HEK293 (cell line): ENCODE measurements around the gene RPGRIP1L.

Experiments
- CTCF ChIA-PET: fragments of 350-600 bp; formaldehyde crosslinking; extraction: SDS; loops from one replicate; lab custom pipeline; 2021; ENCODE audit warnings: antibody characterized with exemption; lab: Yijun Ruan, JAX
- POLR2A ChIA-PET: fragments of 300-600 bp; formaldehyde crosslinking; extraction: SDS; loops from one replicate; lab custom pipeline; 2020; ENCODE audit warnings: antibody characterized with exemption, inconsistent platforms; lab: Yijun Ruan, JAX
- H3K27ac ChIP-seq: fragments of 200-500 bp; sonication (Bioruptor generic); 2 replicates; pipeline ENCODE4 v1.5.1; 2014; ENCODE audit warnings: low read depth, low read length, control low read depth, inconsistent platforms; ENCODE audit errors: extremely low read depth
- H3K36me3 ChIP-seq, 2 experiments: fragments of 200-500 bp in 1 of 2; sonication (Bioruptor generic) in 1 of 2; 1 replicate in 1 of 2; 2 replicates in 1 of 2; pipeline ENCODE4 v1.5.1; 2014 to 2017; ENCODE audit warnings: inconsistent platforms in 2 of 2, low read length in 2 of 2; ENCODE audit not compliant: control insufficient read depth in 2 of 2, insufficient read depth in 1 of 2
- H3K4me1 ChIP-seq: fragments of 200-500 bp; sonication (Bioruptor generic); 2 replicates; pipeline ENCODE4 v1.5.1; 2014; ENCODE audit warnings: mild to moderate bottlenecking, low read length, inconsistent platforms; ENCODE audit not compliant: control insufficient read depth, insufficient read depth
- H3K4me3 ChIP-seq: 2 replicates; pipeline ENCODE4 v1.5.1; 2011; ENCODE audit warnings: low read depth, mild to moderate bottlenecking, control low read depth, low read length, moderate library complexity
- H3K9me3 ChIP-seq: fragments of 200-500 bp; sonication (Bioruptor generic); 2 replicates; pipeline ENCODE4 v1.5.1; 2014; ENCODE audit warnings: low read depth, low read length, inconsistent platforms; ENCODE audit not compliant: control insufficient read depth, insufficient read depth
- KLF7 ChIP-seq: fragments of 450-650 bp; formaldehyde crosslinking; IDR thresholded peaks from 2 replicates; pipeline ENCODE4 v1.5.1; 2016; ENCODE audit warnings: missing biosample characterization, missing genetic modification characterization, borderline replicate concordance
- MYNN ChIP-seq: fragments of 450-650 bp; formaldehyde crosslinking; IDR thresholded peaks from 2 replicates; pipeline ENCODE4 v1.5.1; 2016; ENCODE audit warnings: missing biosample characterization, missing genetic modification characterization, borderline replicate concordance
- OVOL3 ChIP-seq: fragments of 450-650 bp; formaldehyde crosslinking; IDR thresholded peaks from 2 replicates; pipeline ENCODE4 v1.5.1; 2016; ENCODE audit warnings: missing biosample characterization, missing genetic modification characterization
- SCRT1 ChIP-seq: fragments of 450-650 bp; formaldehyde crosslinking; IDR thresholded peaks from 2 replicates; pipeline ENCODE4 v1.5.1; 2016; ENCODE audit warnings: missing biosample characterization, missing genetic modification characterization, borderline replicate concordance
- SCRT2 ChIP-seq: fragments of 450-650 bp; formaldehyde crosslinking; IDR thresholded peaks from 2 replicates; pipeline ENCODE4 v1.5.1; 2016; ENCODE audit warnings: missing biosample characterization, missing genetic modification characterization
- ZBTB17 ChIP-seq: fragments of 450-650 bp; formaldehyde crosslinking; IDR thresholded peaks from 2 replicates; pipeline ENCODE4 v1.5.1; 2016; ENCODE audit warnings: missing biosample characterization, missing genetic modification characterization
- ZNF391 ChIP-seq: fragments of 450-650 bp; formaldehyde crosslinking; IDR thresholded peaks from 2 replicates; pipeline ENCODE4 v1.5.1; 2016; ENCODE audit warnings: low read depth, missing biosample characterization, missing genetic modification characterization, borderline replicate concordance
- ZNF423 ChIP-seq: fragments of 450-650 bp; formaldehyde crosslinking; IDR thresholded peaks from 2 replicates; pipeline ENCODE4 v1.5.1; 2016; ENCODE audit warnings: missing biosample characterization, missing genetic modification characterization
- ZNF561 ChIP-seq: fragments of 450-650 bp; IDR thresholded peaks from 2 replicates; pipeline ENCODE4 v1.5.1; 2018; ENCODE audit warnings: missing biosample characterization, missing genetic modification characterization, borderline replicate concordance
- ZNF571 ChIP-seq: fragments of 450-650 bp; formaldehyde crosslinking; IDR thresholded peaks from 2 replicates; pipeline ENCODE4 v1.5.0; 2017; ENCODE audit warnings: missing biosample characterization, missing genetic modification characterization
- ZXDB ChIP-seq: fragments of 450-650 bp; formaldehyde crosslinking; IDR thresholded peaks from 2 replicates; pipeline ENCODE4 v1.5.1; 2016; ENCODE audit warnings: missing biosample characterization, missing genetic modification characterization
- TF ChIP-seq, protein P1 (sequence below): fragments of 450-650 bp; formaldehyde crosslinking; IDR thresholded peaks from 2 replicates; pipeline ENCODE4 v1.5.1; 2016; ENCODE audit warnings: missing biosample characterization, missing genetic modification characterization, low read depth
- TF ChIP-seq, protein P2 (sequence below): fragments of 450-650 bp; formaldehyde crosslinking; IDR thresholded peaks from 2 replicates; pipeline ENCODE4 v1.5.1; 2016; ENCODE audit warnings: missing biosample characterization, missing genetic modification characterization
- TF ChIP-seq, protein P3 (sequence below): fragments of 450-650 bp; formaldehyde crosslinking; IDR thresholded peaks from 2 replicates; pipeline ENCODE4 v1.5.1; 2017; ENCODE audit warnings: missing biosample characterization, missing genetic modification characterization
- TF ChIP-seq, protein P4 (sequence below): fragments of 450-650 bp; formaldehyde crosslinking; IDR thresholded peaks from 2 replicates; pipeline ENCODE4 v1.5.1; 2016; ENCODE audit warnings: missing biosample characterization, missing genetic modification characterization
- TF ChIP-seq, protein P5 (sequence below): fragments of 450-650 bp; formaldehyde crosslinking; IDR thresholded peaks from 2 replicates; pipeline ENCODE4 v1.5.1; 2016; ENCODE audit warnings: missing biosample characterization, missing genetic modification characterization
- TF ChIP-seq, protein P6 (sequence below): fragments of 450-650 bp; formaldehyde crosslinking; IDR thresholded peaks from 2 replicates; pipeline ENCODE4; 2016; ENCODE audit warnings: missing biosample characterization, missing genetic modification characterization

RPGRIP1L gene

DNA sequence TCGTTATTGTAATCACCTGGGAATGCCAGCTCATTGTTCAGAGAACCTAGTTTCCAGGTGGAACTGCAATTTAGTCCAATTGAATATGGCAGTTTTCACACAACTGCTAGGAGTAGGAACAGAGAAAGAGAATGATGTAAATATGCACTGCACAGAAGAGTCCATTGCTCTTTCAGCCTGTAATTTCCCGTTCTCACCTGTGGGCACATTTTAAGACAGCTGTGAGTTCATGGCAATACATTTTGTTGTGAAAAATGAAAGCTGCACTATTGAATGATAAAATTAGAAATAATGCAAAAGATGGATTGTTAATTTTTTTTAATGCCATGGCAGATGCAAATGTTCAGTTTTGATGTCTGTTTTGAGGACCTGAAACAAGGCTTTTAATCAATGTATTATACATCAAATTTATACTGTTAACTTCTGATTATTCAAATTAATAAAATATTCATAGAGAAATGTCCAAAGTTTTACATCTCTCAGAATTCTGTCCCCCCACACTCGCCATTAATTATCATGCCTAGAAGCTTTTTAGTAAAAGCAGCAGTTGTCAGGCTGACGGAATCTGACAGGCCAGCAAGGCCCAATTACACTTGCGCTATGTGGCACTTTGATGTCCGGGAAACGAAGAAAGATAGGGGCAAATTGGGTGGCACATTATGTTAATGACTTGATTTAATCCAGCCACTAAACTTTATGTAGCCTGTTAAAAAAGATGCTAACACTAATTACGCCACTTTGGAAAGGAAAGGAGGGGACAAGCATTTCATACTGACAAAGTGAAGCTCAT is 72.2 kb downstream of the RPGRIP1L start:
- no peak overlapping the region for H3K4me3 ChIP-seq
- H3K4me1 ChIP-seq = no peaks in the 10 kb centered on the region
- TF ChIP-seq ZNF423 (no peak), ZNF391 (tag by site-specific recombination) (no peak), OVOL3 (no peak), ZBTB17 (tag by site-specific recombination) (no peak), ZXDB (tag by site-specific recombination) (no peak), KLF7 (tag by site-specific recombination) (no peak)
- TF ChIP-seq, protein P1, sequence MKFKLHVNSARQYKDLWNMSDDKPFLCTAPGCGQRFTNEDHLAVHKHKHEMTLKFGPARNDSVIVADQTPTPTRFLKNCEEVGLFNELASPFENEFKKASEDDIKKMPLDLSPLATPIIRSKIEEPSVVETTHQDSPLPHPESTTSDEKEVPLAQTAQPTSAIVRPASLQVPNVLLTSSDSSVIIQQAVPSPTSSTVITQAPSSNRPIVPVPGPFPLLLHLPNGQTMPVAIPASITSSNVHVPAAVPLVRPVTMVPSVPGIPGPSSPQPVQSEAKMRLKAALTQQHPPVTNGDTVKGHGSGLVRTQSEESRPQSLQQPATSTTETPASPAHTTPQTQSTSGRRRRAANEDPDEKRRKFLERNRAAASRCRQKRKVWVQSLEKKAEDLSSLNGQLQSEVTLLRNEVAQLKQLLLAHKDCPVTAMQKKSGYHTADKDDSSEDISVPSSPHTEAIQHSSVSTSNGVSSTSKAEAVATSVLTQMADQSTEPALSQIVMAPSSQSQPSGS (tag by site-specific recombination) = no peak
- TF ChIP-seq, protein P2, sequence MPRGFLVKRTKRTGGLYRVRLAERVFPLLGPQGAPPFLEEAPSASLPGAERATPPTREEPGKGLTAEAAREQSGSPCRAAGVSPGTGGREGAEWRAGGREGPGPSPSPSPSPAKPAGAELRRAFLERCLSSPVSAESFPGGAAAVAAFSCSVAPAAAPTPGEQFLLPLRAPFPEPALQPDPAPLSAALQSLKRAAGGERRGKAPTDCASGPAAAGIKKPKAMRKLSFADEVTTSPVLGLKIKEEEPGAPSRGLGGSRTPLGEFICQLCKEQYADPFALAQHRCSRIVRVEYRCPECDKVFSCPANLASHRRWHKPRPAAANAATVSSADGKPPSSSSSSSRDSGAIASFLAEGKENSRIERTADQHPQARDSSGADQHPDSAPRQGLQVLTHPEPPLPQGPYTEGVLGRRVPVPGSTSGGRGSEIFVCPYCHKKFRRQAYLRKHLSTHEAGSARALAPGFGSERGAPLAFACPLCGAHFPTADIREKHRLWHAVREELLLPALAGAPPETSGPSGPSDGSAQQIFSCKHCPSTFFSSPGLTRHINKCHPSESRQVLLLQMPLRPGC = no peak
- TF ChIP-seq, protein P3, sequence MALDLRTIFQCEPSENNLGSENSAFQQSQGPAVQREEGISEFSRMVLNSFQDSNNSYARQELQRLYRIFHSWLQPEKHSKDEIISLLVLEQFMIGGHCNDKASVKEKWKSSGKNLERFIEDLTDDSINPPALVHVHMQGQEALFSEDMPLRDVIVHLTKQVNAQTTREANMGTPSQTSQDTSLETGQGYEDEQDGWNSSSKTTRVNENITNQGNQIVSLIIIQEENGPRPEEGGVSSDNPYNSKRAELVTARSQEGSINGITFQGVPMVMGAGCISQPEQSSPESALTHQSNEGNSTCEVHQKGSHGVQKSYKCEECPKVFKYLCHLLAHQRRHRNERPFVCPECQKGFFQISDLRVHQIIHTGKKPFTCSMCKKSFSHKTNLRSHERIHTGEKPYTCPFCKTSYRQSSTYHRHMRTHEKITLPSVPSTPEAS (tag by site-specific recombination) = no peak
- POLR2A ChIA-PET = no interaction called here
- no peak overlapping the region for H3K27ac ChIP-seq
- CTCF ChIA-PET = no interaction called here
- H3K36me3 ChIP-seq = peaks cover 0 to 18% of the 10 kb centered on the region in 2 experiments; a peak in 1 of 3 replicates
- H3K9me3 ChIP-seq = no peaks in the 10 kb centered on the region

DNA sequence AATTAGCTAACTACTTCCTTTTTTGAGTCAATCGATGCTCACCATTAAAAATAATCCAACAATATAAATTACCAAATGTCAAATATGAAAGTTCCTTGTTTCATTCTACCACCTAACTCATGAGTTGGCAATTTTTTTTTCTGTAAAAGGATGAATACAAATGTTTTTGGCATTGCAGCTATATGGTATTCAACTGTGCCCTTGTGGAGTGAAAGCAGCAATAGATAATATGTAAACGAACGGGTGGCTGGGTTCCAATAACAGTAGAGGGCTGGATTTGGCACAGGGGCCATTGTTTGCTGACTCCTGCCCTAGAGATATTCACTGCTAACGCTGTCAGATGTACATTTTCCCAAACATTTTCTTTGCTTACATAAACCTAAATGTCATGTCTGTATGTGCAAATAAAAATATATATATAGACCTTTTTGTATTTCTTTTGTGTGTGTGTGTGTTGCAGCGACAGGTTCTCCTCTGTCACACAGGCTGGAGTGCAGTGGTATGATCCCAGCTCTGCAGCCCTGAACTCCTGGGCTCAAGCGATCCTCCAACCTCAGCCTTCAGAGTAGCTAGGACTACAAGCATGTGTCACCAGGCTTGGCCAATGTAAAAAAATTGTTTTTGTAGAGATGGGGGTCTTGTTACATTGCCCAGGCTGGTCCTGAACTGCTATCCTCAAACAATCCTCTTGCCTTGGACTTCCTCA is 73.9 kb downstream of the RPGRIP1L start:
- no peaks in the 10 kb centered on the region for H3K9me3 ChIP-seq
- H3K4me3 ChIP-seq = no peak overlapping the region
- TF ChIP-seq, protein P4, sequence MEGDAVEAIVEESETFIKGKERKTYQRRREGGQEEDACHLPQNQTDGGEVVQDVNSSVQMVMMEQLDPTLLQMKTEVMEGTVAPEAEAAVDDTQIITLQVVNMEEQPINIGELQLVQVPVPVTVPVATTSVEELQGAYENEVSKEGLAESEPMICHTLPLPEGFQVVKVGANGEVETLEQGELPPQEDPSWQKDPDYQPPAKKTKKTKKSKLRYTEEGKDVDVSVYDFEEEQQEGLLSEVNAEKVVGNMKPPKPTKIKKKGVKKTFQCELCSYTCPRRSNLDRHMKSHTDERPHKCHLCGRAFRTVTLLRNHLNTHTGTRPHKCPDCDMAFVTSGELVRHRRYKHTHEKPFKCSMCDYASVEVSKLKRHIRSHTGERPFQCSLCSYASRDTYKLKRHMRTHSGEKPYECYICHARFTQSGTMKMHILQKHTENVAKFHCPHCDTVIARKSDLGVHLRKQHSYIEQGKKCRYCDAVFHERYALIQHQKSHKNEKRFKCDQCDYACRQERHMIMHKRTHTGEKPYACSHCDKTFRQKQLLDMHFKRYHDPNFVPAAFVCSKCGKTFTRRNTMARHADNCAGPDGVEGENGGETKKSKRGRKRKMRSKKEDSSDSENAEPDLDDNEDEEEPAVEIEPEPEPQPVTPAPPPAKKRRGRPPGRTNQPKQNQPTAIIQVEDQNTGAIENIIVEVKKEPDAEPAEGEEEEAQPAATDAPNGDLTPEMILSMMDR = no peak
- TF ChIP-seq SCRT2 (tag by site-specific recombination) = peak; percentile 48; the same call in 1 of the 2 replicates
- H3K4me1 ChIP-seq = no peaks in the 10 kb centered on the region
- peaks cover 0 to 11% of the 10 kb centered on the region in 2 experiments; a peak in 1 of 3 replicates for H3K36me3 ChIP-seq
- CTCF ChIA-PET = no interaction called here
- H3K27ac ChIP-seq = no peak overlapping the region
- POLR2A ChIA-PET = no interaction called here

DNA sequence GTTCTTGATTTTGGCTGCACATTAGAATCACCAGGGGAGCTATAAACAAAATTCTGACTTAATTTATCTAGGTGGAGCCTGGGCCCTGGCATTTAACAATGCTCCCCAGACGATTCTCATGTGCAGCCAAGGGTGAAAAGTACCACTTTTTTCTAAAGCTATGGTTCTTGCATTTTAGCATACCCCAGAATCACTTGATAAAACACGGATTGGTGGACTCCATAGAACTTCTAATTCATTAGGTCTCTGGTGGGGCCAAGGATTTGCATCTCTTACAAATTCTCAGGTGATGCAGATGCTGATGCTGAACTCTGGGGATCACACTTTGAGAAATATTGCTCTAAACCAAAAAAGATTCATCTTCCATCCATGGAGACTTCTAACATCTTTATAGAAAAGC is 74.5 kb downstream of the RPGRIP1L start:
- Histone ChIP-seq H3K36me3 (peaks cover 0 to 6% of the 10 kb centered on the region in 2 experiments; a peak in 1 of 3 replicates), H3K9me3 (no peaks in the 10 kb centered on the region), H3K4me3 (no peak overlapping the region), H3K27ac (no peak overlapping the region), H3K4me1 (no peaks in the 10 kb centered on the region)
- ChIA-PET CTCF (interaction anchor here (0.7 kb wide), 1 partner anchor 1010 kb away, joined by 4 read pairs; no protein-coding TSS in a partner anchor), POLR2A (no interaction called here)
- TF ChIP-seq SCRT2 (tag by site-specific recombination) (no peak), ZNF571 (tag by site-specific recombination) (no peak), ZNF561 (no peak), MYNN (no peak), SCRT1 (tag by site-specific recombination) (no peak)
- TF ChIP-seq, protein P5, sequence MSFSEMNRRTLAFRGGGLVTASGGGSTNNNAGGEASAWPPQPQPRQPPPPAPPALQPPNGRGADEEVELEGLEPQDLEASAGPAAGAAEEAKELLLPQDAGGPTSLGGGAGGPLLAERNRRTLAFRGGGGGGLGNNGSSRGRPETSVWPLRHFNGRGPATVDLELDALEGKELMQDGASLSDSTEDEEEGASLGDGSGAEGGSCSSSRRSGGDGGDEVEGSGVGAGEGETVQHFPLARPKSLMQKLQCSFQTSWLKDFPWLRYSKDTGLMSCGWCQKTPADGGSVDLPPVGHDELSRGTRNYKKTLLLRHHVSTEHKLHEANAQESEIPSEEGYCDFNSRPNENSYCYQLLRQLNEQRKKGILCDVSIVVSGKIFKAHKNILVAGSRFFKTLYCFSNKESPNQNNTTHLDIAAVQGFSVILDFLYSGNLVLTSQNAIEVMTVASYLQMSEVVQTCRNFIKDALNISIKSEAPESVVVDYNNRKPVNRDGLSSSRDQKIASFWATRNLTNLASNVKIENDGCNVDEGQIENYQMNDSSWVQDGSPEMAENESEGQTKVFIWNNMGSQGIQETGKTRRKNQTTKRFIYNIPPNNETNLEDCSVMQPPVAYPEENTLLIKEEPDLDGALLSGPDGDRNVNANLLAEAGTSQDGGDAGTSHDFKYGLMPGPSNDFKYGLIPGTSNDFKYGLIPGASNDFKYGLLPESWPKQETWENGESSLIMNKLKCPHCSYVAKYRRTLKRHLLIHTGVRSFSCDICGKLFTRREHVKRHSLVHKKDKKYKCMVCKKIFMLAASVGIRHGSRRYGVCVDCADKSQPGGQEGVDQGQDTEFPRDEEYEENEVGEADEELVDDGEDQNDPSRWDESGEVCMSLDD (tag by site-specific recombination) = no peak
- TF ChIP-seq, protein P6, sequence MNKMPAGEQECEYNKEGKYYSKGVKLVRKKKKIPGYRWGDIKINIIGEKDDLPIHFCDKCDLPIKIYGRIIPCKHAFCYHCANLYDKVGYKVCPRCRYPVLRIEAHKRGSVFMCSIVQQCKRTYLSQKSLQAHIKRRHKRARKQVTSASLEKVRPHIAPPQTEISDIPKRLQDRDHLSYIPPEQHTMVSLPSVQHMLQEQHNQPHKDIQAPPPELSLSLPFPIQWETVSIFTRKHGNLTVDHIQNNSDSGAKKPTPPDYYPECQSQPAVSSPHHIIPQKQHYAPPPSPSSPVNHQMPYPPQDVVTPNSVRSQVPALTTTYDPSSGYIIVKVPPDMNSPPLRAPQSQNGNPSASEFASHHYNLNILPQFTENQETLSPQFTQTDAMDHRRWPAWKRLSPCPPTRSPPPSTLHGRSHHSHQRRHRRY (tag by site-specific recombination) = no peak
